Fibroblast of lung (primary cell): Measurements from ENCODE around the gene MOBP. TPM values are rescaled to one million over a fixed set of nuclear protein-coding genes. Genes with fewer than 3 reads are reported as not detected.

Experiments
- DNase-seq, 2 donors: peaks; one replicate each; pipeline versions ENCODE4 v3.0.0 to v3.0.0-alpha.2; 2010; ENCODE audit warnings: low read depth in 2 of 2
- H2AFZ ChIP-seq: 2 replicates; pipeline ENCODE4 v1.5.1; 2012; ENCODE audit warnings: low read length, control low read depth, inconsistent platforms
- H3K27ac ChIP-seq: 2 replicates; pipeline ENCODE4 v1.5.1; 2011; ENCODE audit warnings: low read length, control low read depth; ENCODE audit not compliant: insufficient read depth
- H3K27me3 ChIP-seq: 2 replicates; pipeline ENCODE4 v1.5.1; 2011; ENCODE audit warnings: mild to moderate bottlenecking, low read length; ENCODE audit not compliant: control insufficient read depth, insufficient read depth
- H3K36me3 ChIP-seq: 2 replicates; pipeline ENCODE4 v1.5.1; 2011; ENCODE audit warnings: low read length; ENCODE audit not compliant: control insufficient read depth, insufficient read depth
- H3K4me1 ChIP-seq: 2 replicates; pipeline ENCODE4 v1.5.1; 2011; ENCODE audit warnings: low read length; ENCODE audit not compliant: control insufficient read depth, insufficient read depth; ENCODE audit errors: extremely low read depth
- H3K4me2 ChIP-seq: 2 replicates; pipeline ENCODE4 v1.5.1; 2011; ENCODE audit warnings: low read length, control low read depth; ENCODE audit not compliant: insufficient read depth; ENCODE audit errors: extremely low read depth
- H3K4me3 ChIP-seq, 4 experiments: fragments of 200-600 bp in 1 of 4; sonication (generic) in 1 of 4; replicated peaks in 1 of 4; 2 replicates each; pipeline ENCODE4 v1.5.1; 2011 to 2016; ENCODE audit warnings: low read length in 4 of 4, low read depth in 3 of 4, mild to moderate bottlenecking in 3 of 4, control low read depth in 2 of 4, inconsistent platforms in 1 of 4, mixed read lengths in 1 of 4; ENCODE audit not compliant: insufficient read depth in 1 of 4; ENCODE audit errors: control extremely low read depth in 1 of 4
- H3K79me2 ChIP-seq: 2 replicates; pipeline ENCODE4 v1.5.1; 2012; ENCODE audit warnings: mild to moderate bottlenecking, low read length, inconsistent platforms; ENCODE audit not compliant: control insufficient read depth, insufficient read depth
- H3K9ac ChIP-seq: 2 replicates; pipeline ENCODE4 v1.5.1; 2011; ENCODE audit warnings: mild to moderate bottlenecking, low read length, control low read depth; ENCODE audit not compliant: insufficient read depth
- H3K9me3 ChIP-seq: 2 replicates; pipeline ENCODE4 v1.5.1; 2012; ENCODE audit warnings: low read depth, low read length; ENCODE audit not compliant: control insufficient read depth, insufficient read depth
- H4K20me1 ChIP-seq: 2 replicates; pipeline ENCODE4 v1.5.1; 2011; ENCODE audit warnings: low read length; ENCODE audit not compliant: control insufficient read depth, insufficient read depth; ENCODE audit errors: extremely low read depth
- CTCF ChIP-seq, 2 donors: IDR thresholded peaks in 1 of 2; conservative IDR thresholded peaks in 1 of 2; 1 replicate in 1 of 2; 2 replicates in 1 of 2; pipeline ENCODE4 v1.5.1; 2011 to 2012; ENCODE audit warnings: low read length in 2 of 2, control low read depth in 1 of 2, inconsistent platforms in 1 of 2, low read depth in 1 of 2, mild to moderate bottlenecking in 1 of 2
- EZH2 ChIP-seq: IDR thresholded peaks from 2 replicates; pipeline ENCODE4 v1.5.1; 2012; ENCODE audit warnings: low read length, control low read depth, mild to moderate bottlenecking; ENCODE audit errors: missing control alignments
- polyA plus RNA-seq, 2 donors: library from polyadenylated mRNA; depleted of rRNA in 1 of 2; stranded (reverse) in 1 of 2; unstranded in 1 of 2; fragments of >200 nt; gene quantifications; 2 replicates each; pipeline ENCODE4 v1.2.1, GENCODE V29; 2011 to 2012; ENCODE audit warnings: missing spikeins in 1 of 2
- total RNA-seq: library from RNA; depleted of rRNA; stranded (reverse); fragments of >200 nt; gene quantifications from 2 replicates; pipeline ENCODE4 v1.2.1, GENCODE V29; 2014

MOBP gene
- total and polyA plus RNA-seq, 2 donors (not counting 1 experiment from before 2014, with no cell fraction given) = not detected

DNA sequence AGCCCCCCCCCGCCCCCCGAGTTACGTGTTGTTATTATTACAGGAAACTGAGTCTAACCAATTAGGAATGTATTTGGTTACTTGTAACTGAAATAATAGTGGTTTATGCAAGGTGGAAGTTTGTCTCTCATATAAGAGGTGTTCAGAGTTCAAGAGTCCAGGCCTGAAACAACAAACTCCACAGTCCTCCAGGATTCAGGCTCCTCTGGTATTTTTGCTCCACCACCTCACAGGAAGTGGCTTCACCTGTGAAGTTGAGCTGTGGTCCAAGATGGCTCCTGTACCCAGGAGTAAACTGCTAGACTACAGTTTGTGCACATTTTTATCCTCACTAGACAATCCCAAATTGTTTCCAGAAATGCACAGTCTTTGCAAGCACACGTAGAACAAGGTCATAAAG, 27.3 kb downstream of the MOBP start:
- Histone ChIP-seq H3K9me3 (no peaks in the 10 kb centered on the region), H3K27me3 (no peaks in the 10 kb centered on the region), H3K4me2 (no peak overlapping the region), H4K20me1 (no peaks in the 10 kb centered on the region), H3K36me3 (no peaks in the 10 kb centered on the region), H3K9ac (no peak overlapping the region), H3K4me1 (no peaks in the 10 kb centered on the region), H2AFZ (no peak overlapping the region), H3K4me3 (no peak overlapping the region), H3K79me2 (no peaks in the 10 kb centered on the region), H3K27ac (no peak overlapping the region)
- TF ChIP-seq EZH2 (no peak), CTCF (conservative IDR thresholded peaks at IDR 0.05 in 1 of 2, IDR thresholded peaks at IDR 0.05 in 1 of 2; ENCODE audit: low read depth in 1 of 2, low read length in 2 of 2) (no peak)
- DNase-seq = no peak

DNA sequence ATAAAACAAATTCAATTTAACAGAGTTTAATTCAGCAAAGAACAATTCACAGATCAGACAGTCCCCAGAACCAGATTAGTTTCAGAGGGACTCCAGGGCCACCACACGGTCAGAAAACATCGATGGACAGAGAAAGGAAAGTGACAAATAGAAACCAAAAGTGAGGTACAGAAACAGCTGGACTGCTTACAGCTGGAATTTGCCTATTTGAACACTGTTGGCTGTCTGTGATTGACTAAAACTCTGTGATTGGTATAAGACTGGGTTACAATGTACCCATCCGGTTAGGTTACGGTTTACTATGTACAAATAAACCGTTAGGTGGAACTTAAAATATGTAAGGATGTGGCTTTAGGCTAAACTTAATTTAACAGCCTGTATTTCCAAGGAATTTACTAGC, 30.3 kb downstream of the MOBP start:
- no peaks in the 10 kb centered on the region for H4K20me1 ChIP-seq
- no peaks in the 10 kb centered on the region for H3K9me3 ChIP-seq
- H2AFZ ChIP-seq = no peak overlapping the region
- no peak overlapping the region for H3K4me3 ChIP-seq
- no peaks in the 10 kb centered on the region for H3K4me1 ChIP-seq
- H3K27me3 ChIP-seq = peaks cover 9% of the 10 kb centered on the region
- H3K27ac ChIP-seq = no peak overlapping the region
- H3K9ac ChIP-seq = no peak overlapping the region
- no peak for DNase-seq
- TF ChIP-seq EZH2 = no peak
- no peaks in the 10 kb centered on the region for H3K79me2 ChIP-seq
- no peak overlapping the region for H3K4me2 ChIP-seq
- no peaks in the 10 kb centered on the region for H3K36me3 ChIP-seq

GRCh38 chr3:39499651-39500273, 32.3 kb downstream of the MOBP start:
- no peak for TF ChIP-seq EZH2
- TF ChIP-seq CTCF (conservative IDR thresholded peaks at IDR 0.05 in 1 of 2, IDR thresholded peaks at IDR 0.05 in 1 of 2; ENCODE audit: low read depth in 1 of 2, low read length in 2 of 2) = no peak
- Histone ChIP-seq H3K9ac (no peak overlapping the region), H3K4me3 (no peak overlapping the region), H2AFZ (no peak overlapping the region), H3K36me3 (no peaks in the 10 kb centered on the region), H3K27me3 (peaks cover 14% of the 10 kb centered on the region), H4K20me1 (no peaks in the 10 kb centered on the region), H3K9me3 (no peaks in the 10 kb centered on the region), H3K79me2 (no peaks in the 10 kb centered on the region), H3K4me2 (no peak overlapping the region), H3K27ac (no peak overlapping the region), H3K4me1 (no peaks in the 10 kb centered on the region)
- DNase-seq = no peak
